ENCODE results near the gene PPP1R16B.
A peak's percentile ranks its signal among the peaks of the same experiment; 100 is the strongest.
"Not testable (repeated sequence)": the region's sequence is repeated elsewhere in the genome, so short reads cannot be mapped to it uniquely, and the experiment has no call there.

Gene PPP1R16B

DNA sequence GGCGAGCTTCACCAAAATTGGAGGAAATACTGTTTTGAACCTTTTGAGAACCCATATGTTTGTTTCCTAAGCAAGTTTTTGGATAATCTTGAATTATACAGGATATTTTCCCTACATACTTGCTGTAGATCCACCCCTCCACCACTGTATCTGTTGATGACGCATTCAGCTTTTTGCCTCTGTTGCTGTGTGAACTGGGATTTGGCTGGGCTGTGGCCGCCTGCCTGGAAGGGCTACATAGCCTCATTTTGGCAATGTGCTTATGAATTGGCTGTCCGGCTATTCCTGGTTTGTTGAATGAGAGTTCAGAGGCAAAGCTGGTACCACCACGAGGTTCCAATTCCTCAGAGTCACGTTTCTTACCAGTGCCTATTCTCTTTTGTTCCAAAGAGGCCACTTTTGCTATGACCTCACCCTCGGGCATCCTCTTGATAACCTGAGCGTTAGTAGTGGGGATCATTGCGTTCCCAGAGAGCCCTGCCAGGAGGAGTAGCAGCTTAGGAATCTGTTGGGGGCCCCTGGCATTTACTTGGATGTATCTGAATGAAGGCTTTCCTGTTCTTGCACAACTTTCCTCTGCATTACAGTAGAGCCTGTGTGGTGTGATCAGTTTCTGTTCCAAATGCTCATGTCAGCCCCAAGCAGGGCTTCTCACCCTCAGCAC lies 127.1 kb downstream of the PPP1R16B start:
- no peak for DNase-seq (ENCODE audit: low read depth, low spot score)

GRCh38 chr20:38934530-38934929 lies 129.0 kb downstream of the PPP1R16B start:
- no peak for DNase-seq (ENCODE audit: low read depth, low spot score)

- no peak for DNase-seq (ENCODE audit: low read depth, low spot score)
Observed at GRCh38 chr20:38935285-38935684, 129.8 kb downstream of the PPP1R16B start.

GRCh38 chr20:38935967-38936407 lies 130.5 kb downstream of the PPP1R16B start:
- DNase-seq (ENCODE audit: low read depth, low spot score) = peak; percentile 33

- DNase-seq (ENCODE audit: low read depth, low spot score) = no peak
Observed at GRCh38 chr20:38937000-38937399, 131.5 kb downstream of the PPP1R16B start.

- DNase-seq (ENCODE audit: low read depth, low spot score) = no peak
Observed at GRCh38 chr20:38937978-38938473, 132.5 kb downstream of the PPP1R16B start.

DNA sequence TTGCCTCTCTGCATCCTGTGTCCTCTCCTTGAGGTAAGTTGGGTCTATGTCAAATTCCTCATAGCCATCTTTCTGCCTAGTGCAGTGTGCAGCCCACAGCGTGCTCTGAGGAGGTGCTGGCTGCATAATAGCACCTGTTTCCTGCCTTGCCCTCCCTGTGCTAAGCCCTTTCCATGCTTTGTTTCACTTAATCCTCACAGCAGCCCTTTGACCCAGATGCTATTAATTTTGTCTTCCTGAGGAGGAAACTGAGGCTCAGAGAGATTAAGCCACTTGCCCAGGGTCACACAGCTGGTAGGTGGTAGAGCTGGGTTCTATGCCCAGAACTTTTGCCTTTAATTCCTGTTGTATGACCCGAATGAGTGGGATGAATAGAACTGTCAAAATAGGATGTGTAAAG lies 134.2 kb downstream of the PPP1R16B start:
- DNase-seq (ENCODE audit: low read depth, low spot score) = no peak

GRCh38 chr20:38940644-38941043 lies 135.1 kb downstream of the PPP1R16B start:
- no peak for DNase-seq (ENCODE audit: low read depth, low spot score)

DNA sequence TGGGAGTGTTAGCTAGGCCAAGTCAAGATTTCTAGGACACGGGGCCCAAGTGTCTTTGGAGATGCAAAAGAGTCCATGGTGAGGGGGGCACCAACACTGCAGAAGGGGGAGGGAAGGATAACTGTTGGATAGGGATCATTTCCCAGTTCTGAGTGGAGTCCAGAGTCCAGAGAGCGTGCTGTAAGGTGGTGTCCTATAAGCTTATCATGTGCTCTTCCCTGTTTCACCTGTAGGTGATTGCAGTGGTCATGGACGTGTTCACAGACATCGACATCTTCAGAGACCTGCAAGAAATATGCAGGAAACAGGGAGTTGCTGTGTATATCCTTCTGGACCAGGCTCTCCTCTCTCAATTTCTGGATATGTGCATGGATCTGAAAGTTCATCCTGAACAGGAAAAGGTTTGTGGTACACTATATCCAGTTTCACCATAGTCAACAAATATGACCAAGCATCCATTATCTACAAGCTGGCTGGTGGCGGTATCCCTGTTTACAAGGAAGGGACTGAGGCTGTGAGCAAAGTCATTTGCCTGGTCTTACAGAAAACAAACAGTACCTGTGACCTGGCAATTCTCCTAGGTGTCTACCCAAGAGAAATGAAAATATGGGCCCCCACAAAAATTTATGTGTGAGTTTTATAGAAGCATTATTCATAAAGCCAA lies 136.4 kb downstream of the PPP1R16B start:
- DNase-seq (ENCODE audit: low read depth, low spot score) = no peak

DNA sequence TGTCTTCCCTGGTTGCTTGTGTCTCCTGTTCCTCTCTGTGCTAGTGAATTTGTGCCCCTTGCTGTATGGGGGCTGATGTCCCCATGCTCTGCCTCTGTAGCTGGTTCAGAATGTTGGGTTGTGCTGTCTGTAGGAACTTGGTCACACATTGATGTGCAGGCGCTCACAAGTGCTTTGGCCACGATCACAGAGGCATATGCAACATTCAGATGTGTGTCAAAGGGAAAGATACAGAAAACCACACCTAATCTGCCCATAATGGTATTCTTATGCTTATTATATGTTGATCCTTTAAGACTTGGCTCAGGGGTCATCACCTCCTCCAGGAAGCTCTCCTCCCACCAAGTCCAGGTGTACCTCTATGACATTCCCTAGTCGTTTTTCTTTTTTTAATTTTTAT lies 139.5 kb downstream of the PPP1R16B start:
- DNase-seq (ENCODE audit: low read depth, low spot score) = no peak

GRCh38 chr20:38946836-38947235 lies 141.3 kb downstream of the PPP1R16B start:
- DNase-seq (ENCODE audit: low read depth, low spot score) = no peak

- no peak for DNase-seq (ENCODE audit: low read depth, low spot score)
Observed at GRCh38 chr20:38947931-38948362, 142.4 kb downstream of the PPP1R16B start.

GRCh38 chr20:38950254-38950653 lies 144.8 kb downstream of the PPP1R16B start:
- DNase-seq (ENCODE audit: low read depth, low spot score) = no peak

- no peak for DNase-seq (ENCODE audit: low read depth, low spot score)
Observed at GRCh38 chr20:38951611-38952010, 146.1 kb downstream of the PPP1R16B start.

DNA sequence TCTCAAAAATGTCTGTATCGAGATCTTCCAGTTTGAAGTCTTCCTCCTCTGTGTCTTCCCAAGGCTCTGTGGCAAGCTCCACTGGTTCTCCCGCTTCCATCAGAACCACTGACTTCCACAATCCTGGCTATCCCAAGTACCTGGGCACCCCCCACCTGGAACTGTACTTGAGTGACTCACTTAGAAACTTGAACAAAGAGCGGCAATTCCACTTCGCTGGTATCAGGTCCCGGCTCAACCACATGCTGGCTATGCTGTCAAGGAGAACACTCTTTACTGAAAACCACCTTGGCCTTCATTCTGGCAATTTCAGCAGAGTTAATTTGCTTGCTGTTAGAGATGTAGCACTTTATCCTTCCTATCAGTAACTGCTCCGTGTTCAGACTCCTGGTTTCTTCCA lies 146.7 kb downstream of the PPP1R16B start:
- no peak for DNase-seq (ENCODE audit: low read depth, low spot score)

DNA sequence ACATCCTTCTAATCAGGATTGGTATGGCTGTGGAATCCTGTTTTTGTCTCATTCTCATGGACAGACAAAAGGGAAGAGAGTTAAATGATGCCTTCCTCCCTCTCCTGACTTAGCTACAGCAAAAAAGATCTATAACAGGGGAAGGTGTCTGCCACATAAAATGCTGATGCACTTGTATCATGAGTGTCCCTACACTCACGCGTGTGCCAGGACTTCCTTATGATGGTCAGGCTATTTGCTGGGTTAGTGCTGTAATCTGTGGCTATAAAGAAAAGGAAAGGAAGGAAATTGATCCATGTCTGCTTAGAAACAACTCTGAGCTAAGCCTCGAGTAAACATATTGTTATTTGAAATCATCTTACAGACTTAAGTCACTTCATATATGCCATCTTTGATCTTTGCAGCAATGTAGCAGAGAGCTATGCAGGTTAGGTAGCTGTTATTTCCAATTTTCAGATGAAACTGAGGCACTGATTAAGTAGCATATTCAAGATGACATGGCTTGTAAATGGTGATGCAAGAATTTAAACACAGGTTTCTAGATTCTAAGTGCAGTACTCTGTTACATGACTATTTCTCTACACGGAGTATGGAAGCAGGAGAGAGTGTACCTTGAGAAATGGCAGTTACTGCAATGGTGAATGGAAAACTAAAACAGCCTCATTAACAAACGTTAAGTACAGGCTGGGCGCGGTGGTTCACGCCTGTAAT lies 148.3 kb downstream of the PPP1R16B start:
- DNase-seq (ENCODE audit: low read depth, low spot score) = no peak

- no peak for DNase-seq (ENCODE audit: low read depth, low spot score)
Observed at GRCh38 chr20:38957235-38957876, 151.9 kb downstream of the PPP1R16B start.

DNA sequence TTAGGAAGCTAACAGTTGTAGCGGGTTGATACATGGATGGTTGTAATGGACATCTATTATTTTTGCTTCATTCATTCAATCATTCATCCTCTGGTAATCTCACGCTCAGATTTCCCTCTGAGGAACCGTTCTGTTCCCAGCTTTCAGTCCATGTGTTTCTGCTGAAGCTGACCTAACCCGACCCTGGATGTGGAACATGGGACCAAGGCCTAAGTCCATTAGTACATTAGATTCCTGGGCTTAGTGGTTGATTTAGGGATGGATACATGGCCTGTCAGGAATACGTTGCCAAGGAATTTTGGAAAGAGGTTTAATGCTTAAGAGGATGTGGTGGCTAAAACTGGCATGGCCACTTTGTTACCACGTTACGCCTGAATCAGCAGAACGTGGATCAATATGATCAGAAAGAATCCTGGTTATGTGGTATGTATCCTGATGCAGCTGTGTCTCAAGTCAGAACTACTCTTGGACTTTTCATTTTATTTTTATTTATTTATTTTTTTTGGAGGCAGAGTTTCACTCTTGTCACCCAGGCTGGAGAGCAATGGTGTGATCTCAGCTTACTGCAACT lies 152.5 kb downstream of the PPP1R16B start:
- DNase-seq (ENCODE audit: low read depth, low spot score) = no peak

GRCh38 chr20:38960187-38960687 lies 154.7 kb downstream of the PPP1R16B start:
- not testable (repeated sequence) for DNase-seq (ENCODE audit: low read depth, low spot score)

- no peak for DNase-seq (ENCODE audit: low read depth, low spot score)
Observed at GRCh38 chr20:38961530-38962043, 156.1 kb downstream of the PPP1R16B start.
